ENCODE measurements around the gene IL13. TPM values are rescaled to one million over a fixed set of nuclear protein-coding genes. Genes with fewer than 3 reads are reported as not detected.

Gene IL13
- total and polyA plus RNA-seq, 12 donors: 0.06 to 0.61 (median 0.21) TPM; not detected in 8

DNA sequence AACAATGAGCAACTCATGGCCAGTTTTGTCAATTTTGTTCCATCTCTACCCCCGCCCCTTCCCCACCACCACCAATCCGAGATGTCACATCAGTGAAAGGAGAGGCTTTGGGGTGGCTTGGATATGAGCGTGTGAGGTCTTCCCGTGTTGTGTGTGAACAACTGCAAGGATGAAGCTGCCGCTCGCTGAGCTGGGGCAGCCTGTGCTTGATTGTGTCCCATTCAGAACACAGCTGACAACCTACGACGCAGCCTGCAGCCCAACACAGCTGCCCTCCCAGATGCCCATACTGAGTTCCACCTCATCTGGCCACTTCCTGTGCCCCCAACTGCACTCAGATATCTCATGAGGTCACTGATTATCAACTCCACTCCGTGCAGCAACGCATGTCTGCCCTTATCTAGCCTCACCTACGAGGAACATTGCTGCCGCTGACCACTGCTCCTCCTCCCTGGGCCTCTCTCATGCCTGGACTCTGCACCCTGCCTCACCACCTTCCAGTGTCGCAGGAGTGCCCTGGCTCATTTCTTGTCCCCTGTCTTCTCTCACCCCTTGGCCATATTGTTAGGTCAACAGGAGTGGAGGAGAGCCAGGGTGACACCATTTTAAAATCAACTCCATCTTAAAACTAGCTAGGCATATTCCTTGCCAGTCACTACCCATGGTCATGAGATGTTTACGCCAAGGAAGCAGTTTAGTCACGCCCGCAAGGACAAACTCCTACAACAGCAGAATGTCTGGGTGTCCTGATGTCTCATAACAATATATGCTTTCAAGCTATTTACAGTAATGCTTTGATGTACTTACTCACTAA is 8.5 kb downstream of the IL13 start:
- no peaks in the 10 kb centered on the region for H3K9me3 ChIP-seq (replicated peaks in 1 of 3)
- no peak overlapping the region for H3K4me3 ChIP-seq
- intact Hi-C loops (cut with DNase I): no loop called here
- no peak overlapping the region for H3K27ac ChIP-seq
- H3K4me1 ChIP-seq (replicated peaks in 1 of 2): no peaks in the 10 kb centered on the region
- TF ChIP-seq, protein P1, sequence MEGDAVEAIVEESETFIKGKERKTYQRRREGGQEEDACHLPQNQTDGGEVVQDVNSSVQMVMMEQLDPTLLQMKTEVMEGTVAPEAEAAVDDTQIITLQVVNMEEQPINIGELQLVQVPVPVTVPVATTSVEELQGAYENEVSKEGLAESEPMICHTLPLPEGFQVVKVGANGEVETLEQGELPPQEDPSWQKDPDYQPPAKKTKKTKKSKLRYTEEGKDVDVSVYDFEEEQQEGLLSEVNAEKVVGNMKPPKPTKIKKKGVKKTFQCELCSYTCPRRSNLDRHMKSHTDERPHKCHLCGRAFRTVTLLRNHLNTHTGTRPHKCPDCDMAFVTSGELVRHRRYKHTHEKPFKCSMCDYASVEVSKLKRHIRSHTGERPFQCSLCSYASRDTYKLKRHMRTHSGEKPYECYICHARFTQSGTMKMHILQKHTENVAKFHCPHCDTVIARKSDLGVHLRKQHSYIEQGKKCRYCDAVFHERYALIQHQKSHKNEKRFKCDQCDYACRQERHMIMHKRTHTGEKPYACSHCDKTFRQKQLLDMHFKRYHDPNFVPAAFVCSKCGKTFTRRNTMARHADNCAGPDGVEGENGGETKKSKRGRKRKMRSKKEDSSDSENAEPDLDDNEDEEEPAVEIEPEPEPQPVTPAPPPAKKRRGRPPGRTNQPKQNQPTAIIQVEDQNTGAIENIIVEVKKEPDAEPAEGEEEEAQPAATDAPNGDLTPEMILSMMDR (IDR thresholded peaks at IDR 0.05): no peak
- TF ChIP-seq POLR2A (IDR thresholded peaks at IDR 0.05): no peak
- no peaks in the 10 kb centered on the region for H3K27me3 ChIP-seq
- WGBS, 4 donors: 79 to 86% (median 82%) methylated on average over 14 to 16 of the region's 16 CpGs
- no peaks in the 10 kb centered on the region for H3K36me3 ChIP-seq (replicated peaks in 1 of 2)
- DNase-seq: peak in 1 of 7 donors; percentile 37

DNA sequence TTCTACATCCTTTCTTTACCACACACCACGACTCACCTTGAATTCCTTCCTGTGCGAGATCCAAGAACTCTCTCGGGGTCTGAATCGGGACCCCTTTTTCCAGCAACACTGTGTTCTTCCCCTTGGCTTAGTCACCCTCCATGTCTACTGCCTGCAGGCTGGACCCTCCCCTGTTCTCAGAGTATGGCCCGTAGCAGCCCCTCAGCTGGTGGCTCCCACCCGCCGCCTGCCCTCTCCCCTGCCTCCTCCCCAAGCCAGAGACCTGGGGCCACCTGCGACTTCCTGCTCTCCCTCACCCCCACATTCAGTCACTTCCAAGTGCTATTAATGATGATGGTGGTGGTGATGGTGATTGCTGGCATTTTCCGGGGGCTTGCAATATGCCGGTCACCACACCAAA is 9.3 kb downstream of the IL13 start:
- H3K4me3 ChIP-seq: no peak overlapping the region
- 78 to 88% (median 85%) methylated on average over 9 to 10 of the region's 10 CpGs for WGBS, 4 donors
- H3K9me3 ChIP-seq (replicated peaks in 1 of 3): no peaks in the 10 kb centered on the region
- no peaks in the 10 kb centered on the region for H3K4me1 ChIP-seq (replicated peaks in 1 of 2)
- DNase-seq: no peak
- H3K27ac ChIP-seq: no peak overlapping the region
- no peaks in the 10 kb centered on the region for H3K27me3 ChIP-seq
- intact Hi-C loops (cut with DNase I): no loop called here
- no peak for TF ChIP-seq POLR2A (IDR thresholded peaks at IDR 0.05)
- TF ChIP-seq, protein P1 (IDR thresholded peaks at IDR 0.05): no peak
- H3K36me3 ChIP-seq (replicated peaks in 1 of 2): no peaks in the 10 kb centered on the region

DNA sequence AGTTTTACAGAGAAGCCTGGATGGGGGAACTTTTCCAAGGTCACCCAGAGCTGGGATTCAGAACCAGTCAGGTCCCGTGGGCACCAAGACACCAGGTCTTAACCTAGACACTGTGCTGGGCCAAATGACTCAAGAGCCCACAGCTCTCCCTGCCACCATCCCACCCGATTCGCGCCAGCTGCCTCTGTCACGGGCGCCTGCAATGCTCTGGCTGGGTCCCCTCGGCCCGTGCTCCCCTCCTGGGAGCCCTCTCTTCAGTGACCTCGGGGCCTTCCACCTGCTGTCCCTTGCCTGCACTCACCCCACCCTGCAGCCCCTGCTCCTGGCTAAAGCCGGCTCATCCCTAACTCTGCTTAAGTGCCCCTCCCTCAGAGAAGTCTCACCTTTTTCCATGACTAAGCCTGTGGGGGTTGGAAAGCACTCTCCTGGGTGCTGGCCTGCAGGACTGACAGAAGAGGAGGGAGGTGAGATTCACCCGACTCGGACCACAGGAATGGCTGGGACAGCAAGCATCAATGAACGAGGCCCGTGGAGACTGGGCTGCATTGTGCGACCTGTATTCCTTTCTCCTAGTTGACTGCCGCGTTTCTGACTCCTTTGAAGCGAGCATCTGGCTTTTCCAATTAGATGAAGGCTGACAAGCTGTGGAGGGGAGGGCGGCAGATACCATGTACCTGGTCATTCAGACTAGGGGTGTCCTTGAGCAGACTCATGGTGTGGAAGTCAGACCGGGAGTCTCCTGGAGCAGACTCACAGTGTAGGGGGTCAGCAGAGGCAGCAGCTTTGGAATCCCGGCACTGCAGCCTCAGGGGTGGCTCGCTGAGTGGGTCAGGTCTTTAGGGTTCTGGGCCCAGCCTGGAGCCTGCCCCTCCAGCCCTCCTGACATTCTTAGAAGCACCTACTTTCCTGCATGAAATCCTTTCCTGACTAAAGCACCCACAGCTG is 10.1 kb downstream of the IL13 start:
- H3K9me3 ChIP-seq (replicated peaks in 1 of 3): no peaks in the 10 kb centered on the region
- H3K27me3 ChIP-seq: no peaks in the 10 kb centered on the region
- WGBS, 4 donors: 69 to 74% (median 71%) methylated on average over 9 to 22 of the region's 22 CpGs
- DNase-seq: peak in 1 of 7 donors; percentile 35
- no peak overlapping the region for H3K4me3 ChIP-seq
- TF ChIP-seq POLR2A (IDR thresholded peaks at IDR 0.05): no peak
- TF ChIP-seq, protein P1 (IDR thresholded peaks at IDR 0.05): no peak
- intact Hi-C loops (cut with DNase I): no loop called here
- no peaks in the 10 kb centered on the region for H3K4me1 ChIP-seq (replicated peaks in 1 of 2)
- no peak overlapping the region for H3K27ac ChIP-seq
- no peaks in the 10 kb centered on the region for H3K36me3 ChIP-seq (replicated peaks in 1 of 2)
